Airway epithelial cell (primary cell): Measurements from ENCODE around the gene RAB4A. TPM values are rescaled to one million over a fixed set of nuclear protein-coding genes. Genes with fewer than 3 reads are reported as not detected.

Experiments used
- total RNA-seq: library from RNA; depleted of rRNA; stranded (reverse); fragments of >200 nt; gene quantifications from 2 replicates; pipeline ENCODE4 v1.2.3, GENCODE V29; 2015

RAB4A gene
- 42.0 and 43.4 TPM in 2 replicates for total RNA-seq

GRCh38 chr1:229270547-229271447 lies at the start of gene RAB4A:
TSS of gene RAB4A (plus strand) at chr1:229271111. CDS start at chr1:229271340, 229 bp downstream.

GRCh38 chr1:229342656-229343569 lies 72.0 kb downstream of the RAB4A start, which contains the start of gene CCSAP:
TSS of gene CCSAP (minus strand) at chr1:229343047. CDS start at chr1:229342465, 582 bp downstream.

Other genes with a start within 250 kb of the RAB4A start
- 3.5 and 6.2 TPM in 2 replicates for gene CCSAP, start 71.9 kb downstream of the RAB4A start, total RNA-seq
- not detected in 2 replicates for gene ACTA1, start 163.0 kb downstream of the RAB4A start, total RNA-seq
- 24.2 and 27.9 TPM in 2 replicates for gene NUP133, start 237.2 kb downstream of the RAB4A start, total RNA-seq